ENCODE data around the gene IQCH. TPM values are rescaled to one million over a fixed set of nuclear protein-coding genes. Genes with fewer than 3 reads are reported as not detected.

IQCH gene
- total RNA-seq, 4 donors from 2014 or later = 0.40 to 5.2 (median 1.9) TPM

DNA sequence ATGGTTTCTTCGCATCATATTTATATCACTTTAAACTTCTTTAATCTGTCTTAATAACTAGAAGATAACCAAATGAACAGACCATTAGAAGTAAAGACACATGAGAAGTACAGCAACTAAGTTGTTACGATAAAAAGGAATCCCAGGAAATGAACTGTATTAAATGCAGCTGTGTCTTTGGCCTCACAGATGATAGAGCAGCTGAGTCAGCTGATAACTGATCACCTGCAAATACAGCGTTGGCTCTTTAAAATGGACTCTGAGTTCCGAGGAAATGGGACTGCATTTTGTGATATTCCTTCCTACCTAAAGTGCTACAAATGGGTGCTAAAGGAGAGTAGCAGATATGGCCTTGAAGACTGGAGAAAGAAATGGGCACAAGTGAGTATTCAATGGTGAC lies 145.3 kb downstream of the IQCH start:
- intact Hi-C loops (cut with DNase I; ENCODE audit: low total_unique reads) (no loop called here), in situ Hi-C loops (cut with MboI; ENCODE audit: low pct_ligation_motif_present in 1 of 4, low pct_unique_long_range_greater_than_20kb in 1 of 4, low sequenced_read_pairs in 3 of 4) (no loop called here)
- no peaks in the 10 kb centered on the region for H3K27me3 ChIP-seq
- TF ChIP-seq POLR2AphosphoS5 (IDR thresholded peaks at IDR 0.05) (no peak), POLR2A (IDR thresholded peaks at IDR 0.05) (no peak), EP300 (IDR thresholded peaks at IDR 0.05; ENCODE audit: low read depth) (no peak)
- TF ChIP-seq, protein P1, sequence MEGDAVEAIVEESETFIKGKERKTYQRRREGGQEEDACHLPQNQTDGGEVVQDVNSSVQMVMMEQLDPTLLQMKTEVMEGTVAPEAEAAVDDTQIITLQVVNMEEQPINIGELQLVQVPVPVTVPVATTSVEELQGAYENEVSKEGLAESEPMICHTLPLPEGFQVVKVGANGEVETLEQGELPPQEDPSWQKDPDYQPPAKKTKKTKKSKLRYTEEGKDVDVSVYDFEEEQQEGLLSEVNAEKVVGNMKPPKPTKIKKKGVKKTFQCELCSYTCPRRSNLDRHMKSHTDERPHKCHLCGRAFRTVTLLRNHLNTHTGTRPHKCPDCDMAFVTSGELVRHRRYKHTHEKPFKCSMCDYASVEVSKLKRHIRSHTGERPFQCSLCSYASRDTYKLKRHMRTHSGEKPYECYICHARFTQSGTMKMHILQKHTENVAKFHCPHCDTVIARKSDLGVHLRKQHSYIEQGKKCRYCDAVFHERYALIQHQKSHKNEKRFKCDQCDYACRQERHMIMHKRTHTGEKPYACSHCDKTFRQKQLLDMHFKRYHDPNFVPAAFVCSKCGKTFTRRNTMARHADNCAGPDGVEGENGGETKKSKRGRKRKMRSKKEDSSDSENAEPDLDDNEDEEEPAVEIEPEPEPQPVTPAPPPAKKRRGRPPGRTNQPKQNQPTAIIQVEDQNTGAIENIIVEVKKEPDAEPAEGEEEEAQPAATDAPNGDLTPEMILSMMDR (IDR thresholded peaks at IDR 0.05) = no peak
- no peaks in the 10 kb centered on the region for H3K4me1 ChIP-seq
- no peaks in the 10 kb centered on the region for H3K9me3 ChIP-seq
- no peak overlapping the region for H3K4me3 ChIP-seq
- H3K36me3 ChIP-seq = no peaks in the 10 kb centered on the region
- no peak for DNase-seq
- WGBS, 2 donors (ENCODE audit: low coverage in 1 of 2) = 89% methylated on average over 4 of the region's 4 CpGs
- no peak overlapping the region for H3K27ac ChIP-seq

DNA sequence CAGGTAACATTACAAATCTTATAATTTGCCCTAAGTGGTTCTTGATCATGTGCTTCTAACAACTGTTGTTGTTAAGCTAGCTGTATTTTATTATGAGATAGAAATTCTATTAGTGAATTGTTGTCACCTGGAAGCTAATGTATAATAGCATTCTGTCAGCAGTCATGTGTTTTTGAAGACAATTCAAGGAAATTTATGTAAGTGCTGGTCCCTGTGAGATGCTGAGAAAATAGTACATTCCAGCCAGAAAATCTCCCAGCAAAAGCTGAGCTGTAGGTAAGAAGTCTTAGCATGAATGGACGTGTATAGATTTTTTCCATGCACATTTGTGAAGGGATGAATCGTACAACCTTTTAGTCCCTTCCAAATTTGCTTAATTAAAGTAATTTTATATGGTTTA lies 146.3 kb downstream of the IQCH start:
- H3K27me3 ChIP-seq = no peaks in the 10 kb centered on the region
- in situ Hi-C loops (cut with MboI; ENCODE audit: low pct_ligation_motif_present in 1 of 4, low pct_unique_long_range_greater_than_20kb in 1 of 4, low sequenced_read_pairs in 3 of 4) (no loop called here), intact Hi-C loops (cut with DNase I; ENCODE audit: low total_unique reads) (no loop called here)
- no peak for DNase-seq
- no peak overlapping the region for H3K4me3 ChIP-seq
- no peak overlapping the region for H3K27ac ChIP-seq
- TF ChIP-seq, protein P1 (IDR thresholded peaks at IDR 0.05) = no peak
- TF ChIP-seq EP300 (IDR thresholded peaks at IDR 0.05; ENCODE audit: low read depth) = no peak
- TF ChIP-seq POLR2AphosphoS5 (IDR thresholded peaks at IDR 0.05) = no peak
- TF ChIP-seq POLR2A (IDR thresholded peaks at IDR 0.05) = no peak
- 53 to 76% methylated on average over 2 of the region's 2 CpGs for WGBS, 2 donors (ENCODE audit: low coverage in 1 of 2)
- no peaks in the 10 kb centered on the region for H3K9me3 ChIP-seq
- H3K36me3 ChIP-seq = no peaks in the 10 kb centered on the region
- no peaks in the 10 kb centered on the region for H3K4me1 ChIP-seq

- no peaks in the 10 kb centered on the region for H3K9me3 ChIP-seq
- in situ Hi-C loops (cut with MboI; ENCODE audit: low pct_ligation_motif_present in 1 of 4, low pct_unique_long_range_greater_than_20kb in 1 of 4, low sequenced_read_pairs in 3 of 4) = no loop called here
- 67 to 85% methylated on average over 1 to 5 of the region's 5 CpGs for WGBS, 2 donors (ENCODE audit: low coverage in 1 of 2)
- TF ChIP-seq, protein P1 (IDR thresholded peaks at IDR 0.05) = no peak
- TF ChIP-seq EP300 (IDR thresholded peaks at IDR 0.05; ENCODE audit: low read depth) (no peak), POLR2AphosphoS5 (IDR thresholded peaks at IDR 0.05) (no peak), POLR2A (IDR thresholded peaks at IDR 0.05) (no peak)
- H3K27me3 ChIP-seq = no peaks in the 10 kb centered on the region
- no peaks in the 10 kb centered on the region for H3K4me1 ChIP-seq
- intact Hi-C loops (cut with DNase I; ENCODE audit: low total_unique reads) = no loop called here
- no peak for DNase-seq
- no peak overlapping the region for H3K4me3 ChIP-seq
- no peak overlapping the region for H3K27ac ChIP-seq
- no peaks in the 10 kb centered on the region for H3K36me3 ChIP-seq
These were observed 146.8 kb downstream of the IQCH start for GRCh38 chr15:67401336-67401735.

DNA sequence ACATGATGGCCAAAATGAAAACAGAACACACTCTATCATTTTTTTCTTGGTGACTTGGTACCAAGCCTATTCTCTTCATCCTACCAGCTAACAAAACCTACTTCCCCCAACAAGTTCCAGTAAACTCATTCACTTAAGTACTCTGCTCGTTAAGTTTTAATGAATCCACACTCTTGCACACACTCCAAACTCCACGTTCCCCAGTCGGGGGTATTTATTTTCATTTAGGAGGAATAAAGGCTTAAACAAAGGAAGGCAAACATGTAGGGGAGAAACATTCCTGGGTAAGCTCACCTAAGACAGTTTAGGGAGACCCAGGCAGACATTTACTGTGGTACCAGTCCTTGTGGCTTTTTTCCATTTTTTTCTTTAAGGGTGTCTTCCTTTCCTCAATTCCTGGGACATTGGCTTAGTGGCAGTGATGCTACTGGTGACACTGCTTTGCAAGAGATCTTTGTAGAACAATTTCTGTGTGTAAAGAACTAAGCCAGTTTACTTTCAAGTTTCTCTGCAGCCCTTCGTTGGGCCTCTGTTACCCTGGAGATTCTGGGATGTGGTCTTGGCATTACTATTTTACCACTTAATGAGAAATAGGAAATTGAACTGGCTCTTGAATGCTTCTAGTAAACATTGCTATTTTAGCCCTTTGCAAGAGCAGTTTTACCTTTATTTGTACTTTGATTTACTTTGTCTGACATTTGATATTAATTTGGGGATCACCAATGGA lies 149.0 kb downstream of the IQCH start:
- no peak for DNase-seq
- Histone ChIP-seq H3K36me3 (no peaks in the 10 kb centered on the region), H3K27ac (no peak overlapping the region), H3K4me1 (no peaks in the 10 kb centered on the region), H3K27me3 (no peaks in the 10 kb centered on the region), H3K9me3 (no peaks in the 10 kb centered on the region), H3K4me3 (no peak overlapping the region)
- intact Hi-C loops (cut with DNase I; ENCODE audit: low total_unique reads) = no loop called here
- TF ChIP-seq, protein P1 (IDR thresholded peaks at IDR 0.05) = no peak
- no peak for TF ChIP-seq EP300 (IDR thresholded peaks at IDR 0.05; ENCODE audit: low read depth)
- no peak for TF ChIP-seq POLR2AphosphoS5 (IDR thresholded peaks at IDR 0.05)
- no peak for TF ChIP-seq POLR2A (IDR thresholded peaks at IDR 0.05)
- in situ Hi-C loops (cut with MboI; ENCODE audit: low pct_ligation_motif_present in 1 of 4, low pct_unique_long_range_greater_than_20kb in 1 of 4, low sequenced_read_pairs in 3 of 4) = no loop called here
- 48 to 67% methylated on average over 3 to 4 of the region's 4 CpGs for WGBS, 2 donors (ENCODE audit: low coverage in 1 of 2)

Measured in transverse colon (tissue), 4 donors.